Neural progenitor cell (in vitro differentiated cells): Measurements from ENCODE around the gene CBR1.

ENCODE experiments used
- EZH2 ChIP-seq: fragments of 200-600 bp; sonication (generic); IDR thresholded peaks from 2 replicates; pipeline ENCODE4 v1.6.1; 2017; ENCODE audit warnings: antibody characterized with exemption, mild to moderate bottlenecking, moderate library complexity
- TF ChIP-seq, protein P1 (sequence below): fragments of 200-600 bp; sonication (generic); IDR thresholded peaks from 2 replicates; pipeline ENCODE4 v1.5.1; 2017; ENCODE audit warnings: antibody characterized with exemption, mild to moderate bottlenecking

DNA sequence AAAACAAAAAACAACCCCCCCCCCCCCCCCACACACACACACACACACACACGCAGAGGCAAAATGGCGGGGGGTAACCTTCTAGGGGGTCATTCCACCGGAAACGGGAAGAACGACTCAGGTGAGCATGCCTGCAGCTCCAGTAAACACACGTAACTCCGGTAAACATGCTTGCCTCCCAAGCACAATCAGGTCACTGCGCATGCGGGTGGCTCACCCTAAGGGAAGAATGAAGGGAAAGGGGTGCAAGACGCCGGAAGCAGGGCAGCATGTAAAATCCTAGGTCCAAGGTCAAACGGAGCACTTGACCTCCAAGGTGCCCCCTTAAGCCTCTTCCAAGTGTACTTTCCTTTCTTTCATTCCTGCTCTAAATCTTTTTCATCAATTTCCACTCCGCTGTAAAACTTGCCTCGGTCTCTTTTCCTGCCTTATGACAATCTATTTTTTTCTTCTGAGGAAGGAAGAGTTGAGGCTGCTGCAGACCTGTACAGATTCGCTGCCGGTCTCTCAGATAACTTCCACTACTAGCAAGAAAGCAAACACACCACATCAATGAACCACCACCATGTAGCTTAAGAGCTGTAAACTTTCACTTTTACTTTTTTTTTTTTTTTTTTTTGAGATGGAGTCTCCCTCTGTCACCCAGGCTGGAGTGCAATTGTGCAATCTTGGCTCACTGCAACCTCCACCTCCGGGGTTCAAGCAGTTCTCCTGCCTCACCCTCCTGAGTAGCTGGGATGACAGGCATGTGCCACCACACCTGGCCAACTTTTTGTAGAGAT, 44.0 kb downstream of the CBR1 start:
- no peak for TF ChIP-seq EZH2
- TF ChIP-seq, protein P1, sequence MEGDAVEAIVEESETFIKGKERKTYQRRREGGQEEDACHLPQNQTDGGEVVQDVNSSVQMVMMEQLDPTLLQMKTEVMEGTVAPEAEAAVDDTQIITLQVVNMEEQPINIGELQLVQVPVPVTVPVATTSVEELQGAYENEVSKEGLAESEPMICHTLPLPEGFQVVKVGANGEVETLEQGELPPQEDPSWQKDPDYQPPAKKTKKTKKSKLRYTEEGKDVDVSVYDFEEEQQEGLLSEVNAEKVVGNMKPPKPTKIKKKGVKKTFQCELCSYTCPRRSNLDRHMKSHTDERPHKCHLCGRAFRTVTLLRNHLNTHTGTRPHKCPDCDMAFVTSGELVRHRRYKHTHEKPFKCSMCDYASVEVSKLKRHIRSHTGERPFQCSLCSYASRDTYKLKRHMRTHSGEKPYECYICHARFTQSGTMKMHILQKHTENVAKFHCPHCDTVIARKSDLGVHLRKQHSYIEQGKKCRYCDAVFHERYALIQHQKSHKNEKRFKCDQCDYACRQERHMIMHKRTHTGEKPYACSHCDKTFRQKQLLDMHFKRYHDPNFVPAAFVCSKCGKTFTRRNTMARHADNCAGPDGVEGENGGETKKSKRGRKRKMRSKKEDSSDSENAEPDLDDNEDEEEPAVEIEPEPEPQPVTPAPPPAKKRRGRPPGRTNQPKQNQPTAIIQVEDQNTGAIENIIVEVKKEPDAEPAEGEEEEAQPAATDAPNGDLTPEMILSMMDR, result no peak
